MCF 10A (cell line): ENCODE measurements around the gene CEMP1. TPM values are rescaled to one million over a fixed set of nuclear protein-coding genes. Genes with fewer than 3 reads are reported as not detected.

Source experiments
- BruUV-seq: library from RNA; stranded (reverse); fragments of 400-500 nt; replicated peaks from 2 replicates; lab custom pipeline; 2021; lab: Mats Ljungman, UMichigan
- CTCF ChIA-PET: fragments of 300-600 bp; sonication (Branson Sonifier 250); formaldehyde crosslinking; extraction: SDS; loops from one replicate; lab custom pipeline; 2021; ENCODE audit warnings: antibody characterized with exemption, inconsistent platforms; lab: Yijun Ruan, JAX
- POLR2A ChIA-PET: fragments of 300-600, 350-650 bp; sonication (Branson Sonifier 250); formaldehyde crosslinking; extraction: SDS; loops from one replicate; lab custom pipeline; 2020; ENCODE audit warnings: antibody characterized with exemption, inconsistent platforms; lab: Yijun Ruan, JAX
- DNase-seq: peaks from one replicate; pipeline ENCODE4 v3.0.0-alpha.2; 2018; ENCODE audit not compliant: unreplicated experiment
- H3K27ac Mint-ChIP-seq: one replicate; pipeline ENCODE4 v1.8.0; 2022; ENCODE audit warnings: mild to moderate bottlenecking, low read depth, mixed read lengths; ENCODE audit not compliant: unreplicated experiment
- H3K27me3 Mint-ChIP-seq: one replicate; pipeline ENCODE4 v1.8.0; 2022; ENCODE audit warnings: mixed read lengths; ENCODE audit not compliant: insufficient read depth, unreplicated experiment
- H3K36me3 Mint-ChIP-seq: one replicate; pipeline ENCODE4 v1.8.0; 2022; ENCODE audit warnings: mild to moderate bottlenecking, moderate library complexity, mixed read lengths; ENCODE audit not compliant: insufficient read depth, unreplicated experiment
- H3K4me1 Mint-ChIP-seq: one replicate; pipeline ENCODE4 v1.8.0; 2022; ENCODE audit warnings: mixed read lengths; ENCODE audit not compliant: insufficient read depth, unreplicated experiment
- H3K4me3 Mint-ChIP-seq: one replicate; pipeline ENCODE4 v1.8.0; 2022; ENCODE audit warnings: mild to moderate bottlenecking, moderate library complexity, mixed read lengths; ENCODE audit not compliant: unreplicated experiment
- H3K9me3 Mint-ChIP-seq: one replicate; pipeline ENCODE4 v1.8.0; 2022; ENCODE audit warnings: mixed read lengths; ENCODE audit not compliant: unreplicated experiment
- intact Hi-C: fragments of 100-400 bp; cut with micrococcal nuclease; formaldehyde crosslinking; loops from 2 replicates; pipeline ENCODE4 v1.14.1; 2022
- total RNA-seq: library from RNA; stranded (reverse); gene quantifications from 2 replicates; pipeline ENCODE4 v1.2.3, GENCODE V29; 2022
- TF ChIP-seq, protein P1 (sequence below): fragments of 200-600 bp; IDR thresholded peaks from one replicate; pipeline ENCODE4 v1.8.0; 2022; ENCODE audit warnings: antibody characterized with exemption, mild to moderate bottlenecking; ENCODE audit not compliant: unreplicated experiment

The CEMP1 gene
- total RNA-seq, 1 experiment from 2014 or later = not detected

DNA sequence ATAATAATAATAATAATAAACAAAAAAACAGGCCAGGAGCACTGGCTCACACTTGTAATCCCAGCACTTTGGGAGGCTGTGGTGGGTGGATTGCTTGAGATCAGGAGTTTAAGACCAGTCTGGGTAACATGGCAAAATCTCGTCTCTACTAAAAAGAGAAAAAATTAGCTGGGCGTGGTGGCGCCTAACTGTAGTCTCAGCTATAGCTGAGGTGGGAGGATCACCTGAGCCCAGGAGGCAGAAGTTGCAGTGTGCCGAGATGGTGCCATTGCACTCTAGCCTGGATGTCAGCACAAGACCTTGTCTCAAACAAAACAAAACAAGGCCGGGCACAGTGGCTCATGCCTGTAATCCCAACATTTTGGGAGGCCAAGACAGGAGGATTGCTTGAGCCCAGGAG, 36.2 kb downstream of the CEMP1 start:
- DNase-seq = no peak
- TF ChIP-seq, protein P1, sequence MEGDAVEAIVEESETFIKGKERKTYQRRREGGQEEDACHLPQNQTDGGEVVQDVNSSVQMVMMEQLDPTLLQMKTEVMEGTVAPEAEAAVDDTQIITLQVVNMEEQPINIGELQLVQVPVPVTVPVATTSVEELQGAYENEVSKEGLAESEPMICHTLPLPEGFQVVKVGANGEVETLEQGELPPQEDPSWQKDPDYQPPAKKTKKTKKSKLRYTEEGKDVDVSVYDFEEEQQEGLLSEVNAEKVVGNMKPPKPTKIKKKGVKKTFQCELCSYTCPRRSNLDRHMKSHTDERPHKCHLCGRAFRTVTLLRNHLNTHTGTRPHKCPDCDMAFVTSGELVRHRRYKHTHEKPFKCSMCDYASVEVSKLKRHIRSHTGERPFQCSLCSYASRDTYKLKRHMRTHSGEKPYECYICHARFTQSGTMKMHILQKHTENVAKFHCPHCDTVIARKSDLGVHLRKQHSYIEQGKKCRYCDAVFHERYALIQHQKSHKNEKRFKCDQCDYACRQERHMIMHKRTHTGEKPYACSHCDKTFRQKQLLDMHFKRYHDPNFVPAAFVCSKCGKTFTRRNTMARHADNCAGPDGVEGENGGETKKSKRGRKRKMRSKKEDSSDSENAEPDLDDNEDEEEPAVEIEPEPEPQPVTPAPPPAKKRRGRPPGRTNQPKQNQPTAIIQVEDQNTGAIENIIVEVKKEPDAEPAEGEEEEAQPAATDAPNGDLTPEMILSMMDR = no peak
- ChIA-PET CTCF (no interaction called here), POLR2A (no interaction called here)
- intact Hi-C loops = no loop called here
- H3K4me3 Mint-ChIP-seq = no peak overlapping the region
- no peak overlapping the region for H3K27ac Mint-ChIP-seq
- H3K4me1 Mint-ChIP-seq = peaks cover 5% of the 10 kb centered on the region
- no peaks in the 10 kb centered on the region for H3K27me3 Mint-ChIP-seq
- H3K9me3 Mint-ChIP-seq = no peaks in the 10 kb centered on the region
- H3K36me3 Mint-ChIP-seq = peaks cover 13% of the 10 kb centered on the region
- no TSS peak for BruUV-seq

DNA sequence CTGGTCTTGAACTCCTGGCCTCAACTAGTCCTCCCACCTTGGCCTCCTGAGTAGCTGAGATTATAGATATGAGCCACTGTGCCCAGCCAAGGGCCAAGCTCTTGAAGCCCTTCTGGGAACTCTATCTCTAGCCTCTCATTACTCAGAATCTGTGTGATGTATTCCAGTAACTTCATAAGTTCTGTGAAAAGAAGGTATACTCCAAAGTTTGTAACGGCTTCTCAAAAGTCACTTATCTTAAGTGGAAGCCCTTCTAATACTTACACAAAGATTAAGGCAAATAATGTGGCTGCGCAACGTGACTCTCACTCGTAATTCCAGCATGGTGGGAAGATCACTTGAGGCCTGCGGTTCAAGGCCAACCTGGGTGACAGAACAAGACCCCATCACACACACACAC, 36.6 kb downstream of the CEMP1 start:
- POLR2A ChIA-PET = no interaction called here
- CTCF ChIA-PET = no interaction called here
- H3K27ac Mint-ChIP-seq = no peak overlapping the region
- DNase-seq = no peak
- no peak overlapping the region for H3K4me3 Mint-ChIP-seq
- peaks cover 5% of the 10 kb centered on the region for H3K4me1 Mint-ChIP-seq
- TF ChIP-seq, protein P1 = no peak
- H3K36me3 Mint-ChIP-seq = peaks cover 13% of the 10 kb centered on the region
- no TSS peak for BruUV-seq
- H3K9me3 Mint-ChIP-seq = no peaks in the 10 kb centered on the region
- intact Hi-C loops = no loop called here
- no peaks in the 10 kb centered on the region for H3K27me3 Mint-ChIP-seq

DNA sequence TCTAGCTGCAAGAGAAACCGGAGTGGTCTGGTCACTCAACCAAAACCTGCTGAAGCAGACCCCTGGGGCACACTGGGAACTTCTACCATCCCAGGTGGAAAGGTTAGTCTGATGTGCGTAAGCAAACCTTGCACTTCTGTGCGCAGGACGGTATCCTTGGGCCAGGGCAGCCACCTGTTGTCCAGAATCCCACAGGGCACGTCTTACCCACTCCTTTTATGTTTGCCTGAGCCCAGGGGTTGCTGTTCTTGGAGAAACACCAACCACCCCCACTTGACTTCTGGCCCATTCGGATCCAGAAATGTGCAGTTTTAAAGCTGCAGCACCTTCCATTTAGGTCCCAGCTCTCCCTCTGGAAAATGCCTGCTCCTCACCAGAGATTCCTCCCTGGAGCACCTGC, 37.6 kb downstream of the CEMP1 start:
- no peak overlapping the region for H3K27ac Mint-ChIP-seq
- intact Hi-C loops = no loop called here
- no peak overlapping the region for H3K4me3 Mint-ChIP-seq
- no peaks in the 10 kb centered on the region for H3K9me3 Mint-ChIP-seq
- ChIA-PET POLR2A (no interaction called here), CTCF (interaction anchor here (0.6 kb wide), 1 partner anchor 9 kb away, joined by 3 read pairs; no protein-coding TSS in a partner anchor)
- TF ChIP-seq, protein P1 = no peak
- peaks cover 5% of the 10 kb centered on the region for H3K4me1 Mint-ChIP-seq
- H3K27me3 Mint-ChIP-seq = no peaks in the 10 kb centered on the region
- BruUV-seq = no TSS peak
- peaks cover 13% of the 10 kb centered on the region for H3K36me3 Mint-ChIP-seq
- no peak for DNase-seq

DNA sequence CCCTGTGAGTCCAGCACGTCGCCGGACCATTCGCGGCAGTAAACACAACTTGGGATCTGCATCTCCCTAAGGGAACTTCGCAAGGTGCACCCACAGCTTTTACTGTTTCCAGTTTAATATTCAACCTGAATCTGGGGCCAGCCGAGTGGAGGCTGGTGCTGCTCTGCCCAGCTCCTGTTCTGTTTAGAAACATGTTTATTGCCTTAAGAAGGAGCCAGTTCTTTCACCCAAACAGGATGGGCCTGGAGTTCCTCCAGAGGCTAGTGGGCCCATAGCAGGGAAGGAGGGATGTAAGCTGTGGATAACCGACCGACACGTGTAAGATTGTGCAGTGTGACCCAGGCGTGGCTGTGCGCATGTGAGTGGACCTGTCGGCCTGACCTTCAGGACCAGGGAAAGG, 38.9 kb downstream of the CEMP1 start:
- Mint-ChIP-seq H3K27me3 (no peaks in the 10 kb centered on the region), H3K4me1 (peaks cover 2% of the 10 kb centered on the region), H3K27ac (no peak overlapping the region), H3K9me3 (no peaks in the 10 kb centered on the region), H3K36me3 (peaks cover 6% of the 10 kb centered on the region), H3K4me3 (no peak overlapping the region)
- no peak for DNase-seq
- POLR2A ChIA-PET = no interaction called here
- TF ChIP-seq, protein P1 = no peak
- intact Hi-C loops = no loop called here
- CTCF ChIA-PET = interaction anchor here (0.6 kb wide), 1 partner anchor 223 kb away, joined by 3 read pairs; no protein-coding TSS in a partner anchor
- no TSS peak for BruUV-seq
